D721Med (cell line): ENCODE results near the gene ARHGAP26.

ENCODE experiments used
- DNase-seq: peaks from one replicate; pipeline ENCODE4 v3.0.0; 2011; ENCODE audit warnings: low spot score; ENCODE audit not compliant: insufficient read length
- FAIRE-seq: peaks from 2 replicates; lab custom pipeline; 2011; peaks lifted over from hg19 to GRCh38; lab: Jason Lieb, UNC
- CTCF ChIP-seq: IDR thresholded peaks from 2 replicates; pipeline ENCODE4 v1.5.1; 2012; ENCODE audit warnings: mild to moderate bottlenecking, control low read depth; ENCODE audit not compliant: insufficient read depth; ENCODE audit errors: missing control alignments

ARHGAP26 gene

GRCh38 chr5:142726188-142726731 is 43.9 kb upstream of the ARHGAP26 start:
- no peak for TF ChIP-seq CTCF
- FAIRE-seq (no peak), DNase-seq (no peak)

GRCh38 chr5:142727735-142728047 is 42.5 kb upstream of the ARHGAP26 start:
- TF ChIP-seq CTCF = no peak
- FAIRE-seq (no peak), DNase-seq (no peak)

- FAIRE-seq = no peak
- no peak for DNase-seq
- no peak for TF ChIP-seq CTCF
Measured at GRCh38 chr5:142735323-142736246, 34.6 kb upstream of the ARHGAP26 start.

- TF ChIP-seq CTCF = no peak
- no peak for FAIRE-seq
Measured at GRCh38 chr5:142736247-142736632, 33.9 kb upstream of the ARHGAP26 start.

GRCh38 chr5:142737179-142737578 is 33.0 kb upstream of the ARHGAP26 start:
- TF ChIP-seq CTCF = no peak
- DNase-seq (no peak), FAIRE-seq (no peak)

More at GRCh38 chr5:142736247-142736632, 33.9 kb upstream of the ARHGAP26 start:
- DNase-seq = no peak

GRCh38 chr5:142740474-142741242 is 29.5 kb upstream of the ARHGAP26 start:
- FAIRE-seq = no peak
- TF ChIP-seq CTCF = no peak
- no peak for DNase-seq
